T-cell (primary cell): Measurements from ENCODE around the gene APOBEC3F. TPM values are rescaled to one million over a fixed set of nuclear protein-coding genes. Genes with fewer than 3 reads are reported as not detected.
A peak's percentile ranks its signal among the peaks of the same experiment; 100 is the strongest.
"Not testable (repeated sequence)": the region's sequence is repeated elsewhere in the genome, so short reads cannot be mapped to it uniquely, and the experiment has no call there.

Source experiments
- ATAC-seq, 4 experiments: fragments of 200-7000 bp in 3 of 4; fragments of 150-1000 bp in 1 of 4; cut with Tn5 transposase; replicated peaks in 1 of 4; 1 replicate in 3 of 4; 2 replicates in 1 of 4; pipeline ENCODE4 v1.10.0; 2021; ENCODE audit warnings: moderate library complexity in 3 of 4, mild to moderate bottlenecking in 2 of 4, moderate number of reproducible peaks in 1 of 4
- CTCF ChIA-PET, 2 donors: fragments of 300-600 bp; sonication (Branson Sonifier 250); formaldehyde crosslinking; loops; one replicate each; lab custom pipeline; 2022; ENCODE audit warnings: antibody characterized with exemption in 2 of 2; lab: Charles Lee
- POLR2A ChIA-PET, 2 donors: fragments of 300-600 bp; sonication (Branson Sonifier 250); formaldehyde crosslinking; loops; one replicate each; lab custom pipeline; 2022; ENCODE audit warnings: antibody characterized with exemption in 2 of 2; lab: Charles Lee
- DNase-seq, 35 experiments: peaks; one replicate each; pipeline versions ENCODE4 v3.0.0 to v3.0.0-alpha.2; 2013 to 2023
- H3K27ac ChIP-seq: one replicate; pipeline ENCODE4 v1.5.1; 2013; ENCODE audit warnings: low read length
- H3K27me3 ChIP-seq, 2 experiments: replicated peaks in 1 of 2; 1 replicate in 1 of 2; 2 replicates in 1 of 2; pipeline versions ENCODE4 v1.6.1 to v1.7.0; 2013; ENCODE audit warnings: low read length in 1 of 2, mixed read lengths in 1 of 2; ENCODE audit not compliant: control insufficient read depth in 2 of 2, insufficient read depth in 2 of 2; ENCODE audit errors: extremely low read depth in 1 of 2
- H3K36me3 ChIP-seq, 2 donors: 1 replicate in 1 of 2; 2 replicates in 1 of 2; pipeline versions ENCODE4 v1.6.1 to v1.7.0; 2013; ENCODE audit warnings: low read length in 1 of 2; ENCODE audit not compliant: control insufficient read depth in 2 of 2, insufficient read depth in 1 of 2; ENCODE audit errors: extremely low read depth in 1 of 2
- H3K4me1 ChIP-seq, 2 experiments: 1 replicate in 1 of 2; 2 replicates in 1 of 2; pipeline versions ENCODE4 v1.6.1 to v1.7.0; 2013; ENCODE audit warnings: low read length in 2 of 2, mixed read lengths in 1 of 2; ENCODE audit not compliant: insufficient read depth in 2 of 2, control insufficient read depth in 1 of 2; ENCODE audit errors: extremely low read depth in 1 of 2
- H3K4me3 ChIP-seq, 2 donors: 1 replicate in 1 of 2; 2 replicates in 1 of 2; pipeline versions ENCODE4 v1.5.1 to v1.7.0; 2013; ENCODE audit warnings: mild to moderate bottlenecking in 2 of 2, low read length in 1 of 2, moderate library complexity in 1 of 2; ENCODE audit not compliant: control insufficient read depth in 1 of 2; ENCODE audit errors: extremely low read depth in 1 of 2
- H3K9me3 ChIP-seq: 2 replicates; pipeline ENCODE4 v1.7.0; 2013
- H3K27ac Mint-ChIP-seq, 2 donors: one replicate each; pipeline ENCODE4 v1.8.0; 2020 to 2021; ENCODE audit warnings: mild to moderate bottlenecking in 2 of 2, mixed read lengths in 2 of 2
- H3K27me3 Mint-ChIP-seq, 2 donors: one replicate each; pipeline ENCODE4 v1.8.0; 2021 to 2022; ENCODE audit warnings: mixed read lengths in 2 of 2
- H3K36me3 Mint-ChIP-seq: one replicate; pipeline ENCODE4 v1.8.0; 2021; ENCODE audit warnings: mixed read lengths
- H3K4me1 Mint-ChIP-seq, 3 donors: one replicate each; pipeline ENCODE4 v1.8.0; 2020 to 2022; ENCODE audit warnings: mixed read lengths in 3 of 3, mild to moderate bottlenecking in 1 of 3
- H3K4me3 Mint-ChIP-seq, 3 donors: one replicate each; pipeline ENCODE4 v1.8.0; 2020 to 2022; ENCODE audit warnings: mild to moderate bottlenecking in 3 of 3, mixed read lengths in 3 of 3, moderate library complexity in 3 of 3
- H3K9me3 Mint-ChIP-seq, 3 donors: one replicate each; pipeline ENCODE4 v1.8.0; 2020 to 2022; ENCODE audit warnings: mixed read lengths in 3 of 3
- WGBS: methylation state at CpG from one replicate; pipeline ENCODE4 v1.1.5; 2013; ENCODE audit warnings: missing lambda C conversion rate; ENCODE audit not compliant: insufficient coverage; 5-methylcytosine and 5-hydroxymethylcytosine counted together
- total RNA-seq, 35 experiments: library from RNA in 6 of 35; stranded (reverse) in 6 of 35; fragments of 120-200 nt in 1 of 35; gene quantifications; one replicate each; pipeline versions ENCODE4 v1.2.1 to v1.2.4 and lab custom pipeline; 2013 to 2026

Gene APOBEC3F
- total RNA-seq, 5 donors from 2014 or later (not counting 1 experiment from before 2014, with no cell fraction given) = 14.3 to 29.1 (median 18.5) TPM

DNA sequence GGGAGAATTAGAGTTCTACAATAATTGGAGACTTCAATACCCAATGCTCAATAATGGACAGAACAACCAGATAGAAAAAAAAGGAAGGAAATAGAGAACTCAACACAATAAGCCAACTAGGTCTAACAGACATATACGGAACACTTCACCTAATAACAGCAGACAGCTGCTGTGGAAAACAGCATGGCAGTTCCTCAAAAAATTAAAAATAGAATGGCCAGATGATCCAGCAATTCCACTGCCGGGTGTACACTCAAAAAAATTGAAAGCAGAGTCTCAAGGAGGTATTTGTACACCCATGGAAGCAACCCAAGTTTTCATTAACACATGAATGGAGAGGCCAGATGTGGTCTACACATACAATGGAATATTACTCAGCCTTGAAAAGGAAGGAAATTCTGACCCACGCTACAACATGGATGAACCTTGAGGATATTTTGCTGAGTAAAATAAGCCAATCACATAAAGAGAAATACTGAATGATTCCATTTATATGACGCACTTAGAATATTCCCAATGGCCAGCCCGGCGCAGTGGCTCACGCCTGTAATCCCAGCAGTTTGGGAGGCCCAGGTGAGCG is 32.3 kb upstream of the APOBEC3F start:
- H3K4me3 Mint-ChIP-seq, H3K27me3 ChIP-seq, H3K27ac ChIP-seq, H3K9me3 Mint-ChIP-seq, H3K27ac Mint-ChIP-seq, H3K36me3 Mint-ChIP-seq, H3K9me3 ChIP-seq, DNase-seq, H3K27me3 Mint-ChIP-seq, H3K4me3 ChIP-seq, ATAC-seq, H3K36me3 ChIP-seq: not testable (repeated sequence)
- H3K4me1 Mint-ChIP-seq = peaks cover 13 to 19% (median 15%) of the 10 kb centered on the region in 3 donors
- peaks cover 3 to 11% of the 10 kb centered on the region in 2 experiments for H3K4me1 ChIP-seq
- WGBS = 98% methylated on average over 5 of the region's 8 CpGs
- ChIA-PET CTCF (interaction anchor here (0.6 kb wide), 2 partner anchors 305 to 1832 kb away, joined by 3 to 7 read pairs; no protein-coding TSS in a partner anchor), POLR2A (interaction anchor here in 1 of 2 donors (0.6 kb wide), 1 partner anchor 117 kb away, joined by 4 read pairs; no protein-coding TSS in a partner anchor)

DNA sequence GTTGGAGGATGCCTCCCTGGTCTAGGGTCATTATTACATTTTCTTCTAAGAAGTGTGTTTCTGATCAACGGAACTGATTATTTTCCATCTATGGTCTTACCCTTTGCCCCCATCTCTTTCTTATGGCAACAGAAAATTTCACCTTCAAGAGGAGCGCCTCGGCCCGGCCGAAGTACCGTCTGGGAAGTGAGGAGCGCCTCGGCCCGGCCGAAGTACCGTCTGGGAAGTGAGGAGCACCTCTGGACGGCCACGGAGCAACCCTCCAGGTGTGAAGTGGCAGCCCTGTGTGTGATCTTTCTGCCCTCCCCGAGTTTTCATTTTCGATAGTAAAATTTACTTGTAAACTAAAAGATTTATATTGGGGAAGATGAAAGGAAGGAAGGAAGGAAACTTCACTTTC is 29.7 kb upstream of the APOBEC3F start:
- H3K9me3 Mint-ChIP-seq = no peaks in the 10 kb centered on the region
- no peak for ATAC-seq
- Histone ChIP-seq H3K36me3 (no peaks in the 10 kb centered on the region), H3K4me1 (peaks cover 3 to 28% of the 10 kb centered on the region in 2 experiments), H3K9me3 (no peaks in the 10 kb centered on the region), H3K4me3 (no peak overlapping the region), H3K27ac (no peak overlapping the region), H3K27me3 (no peaks in the 10 kb centered on the region)
- no peak overlapping the region for H3K4me3 Mint-ChIP-seq
- no peaks in the 10 kb centered on the region for H3K27me3 Mint-ChIP-seq
- no peaks in the 10 kb centered on the region for H3K36me3 Mint-ChIP-seq
- no peak for DNase-seq
- ChIA-PET POLR2A (no interaction called here), CTCF (no interaction called here)
- peak overlapping the region; percentile 53 to 84 for H3K27ac Mint-ChIP-seq
- peaks cover 28 to 36% (median 28%) of the 10 kb centered on the region in 3 donors for H3K4me1 Mint-ChIP-seq
- 92% methylated on average over 12 of the region's 15 CpGs for WGBS

DNA sequence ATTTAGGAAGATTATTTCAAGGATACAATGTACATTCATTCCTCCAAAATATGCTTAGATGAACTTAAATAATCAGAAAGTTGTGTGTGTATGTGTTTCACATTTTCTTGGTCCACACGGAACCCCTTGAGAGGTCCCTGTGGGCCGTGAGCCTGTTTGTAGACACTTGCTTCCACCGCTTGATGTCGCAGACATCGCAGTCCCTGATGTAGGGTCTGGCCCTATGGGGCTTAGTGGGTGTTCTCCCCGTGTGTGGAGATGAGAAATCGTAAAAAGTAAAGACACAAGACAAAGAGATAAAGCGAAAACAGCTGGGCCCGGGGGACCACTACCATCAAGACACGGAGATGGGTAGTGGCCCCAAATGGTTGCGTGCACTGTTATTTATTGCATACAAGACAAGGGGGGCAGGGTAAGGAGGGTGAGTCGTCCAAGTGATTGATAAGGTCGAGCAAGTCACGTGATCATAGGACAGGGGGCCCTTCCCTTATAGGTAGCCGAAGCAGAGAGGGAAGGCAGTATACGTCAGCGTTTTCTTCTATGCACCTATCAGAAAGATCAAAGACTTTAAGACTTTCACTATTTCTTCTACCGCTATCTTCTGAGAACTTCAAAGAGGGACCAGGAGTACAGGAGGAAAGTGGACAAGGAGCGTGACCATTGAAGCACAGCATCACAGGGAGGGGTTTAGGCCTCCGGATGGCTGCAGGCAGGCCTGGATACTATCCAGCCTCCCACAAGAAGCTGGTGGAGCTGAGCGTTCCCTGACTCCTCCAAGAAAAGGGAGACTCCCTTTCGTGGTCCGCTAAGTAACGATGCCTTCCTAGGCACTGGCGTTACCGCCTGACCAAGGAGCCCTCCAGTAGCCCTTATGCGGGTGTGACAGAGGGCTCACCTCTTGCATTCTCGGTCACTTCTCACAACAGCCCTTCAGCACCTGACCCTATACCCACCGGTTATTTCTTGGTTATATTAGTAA is 27.8 kb upstream of the APOBEC3F start:
- ChIA-PET POLR2A (no interaction called here), CTCF (interaction anchor here in 1 of 2 donors (0.7 to 1.1 kb wide), 2 partner anchors 10 to 304 kb away, joined by 3 read pairs; no protein-coding TSS in a partner anchor)
- DNase-seq = no peak

DNA sequence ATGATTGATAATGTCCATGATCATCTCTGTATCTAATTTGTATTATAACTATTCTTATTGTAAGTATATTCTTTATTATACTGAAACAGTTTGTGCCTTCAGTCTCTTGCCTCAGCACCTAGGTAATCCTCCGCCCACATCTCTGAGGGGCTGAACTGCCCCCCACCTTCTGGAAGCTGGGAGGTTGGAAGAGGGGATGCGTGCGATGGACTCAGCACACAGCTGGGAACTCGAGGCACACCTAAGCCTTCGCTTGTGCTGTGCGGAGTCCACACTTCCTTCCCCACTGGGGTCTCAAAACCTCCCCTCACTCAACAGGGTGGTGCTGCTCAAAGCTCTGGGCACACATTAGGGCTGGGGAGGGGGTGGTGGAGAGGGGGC is 27.1 kb upstream of the APOBEC3F start:
- Histone ChIP-seq H3K27ac (peak overlapping the region; percentile 85), H3K4me1 (peaks cover 3 to 39% of the 10 kb centered on the region in 2 experiments), H3K4me3 (peak overlapping the region; percentile 55 to 64)
- peaks cover 36 to 48% (median 37%) of the 10 kb centered on the region in 3 donors for H3K4me1 Mint-ChIP-seq
- peak overlapping the region; percentile 98 to 99 for H3K27ac Mint-ChIP-seq
- POLR2A ChIA-PET, H3K9me3 Mint-ChIP-seq, DNase-seq, H3K36me3 Mint-ChIP-seq, H3K9me3 ChIP-seq, H3K27me3 ChIP-seq, H3K27me3 Mint-ChIP-seq, H3K36me3 ChIP-seq: not testable (repeated sequence)
- CTCF ChIA-PET = interaction anchor here in 1 of 2 donors (0.7 to 1.1 kb wide), 2 partner anchors 11 to 303 kb away, joined by 3 read pairs; no protein-coding TSS in a partner anchor
- ATAC-seq = peak in 2 of 4 experiments; percentile 6 to 11
- H3K4me3 Mint-ChIP-seq = peak overlapping the region; percentile 93 to 95 (median 94)
- no CpG with 5 or more reads among the region's 6 CpGs for WGBS

More for the DNA sequence above, 27.8 kb upstream of the APOBEC3F start:
- H3K27ac Mint-ChIP-seq = peak overlapping the region; percentile 50 to 84
- Histone ChIP-seq H3K27me3 (no peaks in the 10 kb centered on the region), H3K27ac (peak overlapping the region; percentile 85), H3K4me3 (no peak overlapping the region), H3K9me3 (no peaks in the 10 kb centered on the region), H3K4me1 (peaks cover 3 to 38% of the 10 kb centered on the region in 2 experiments), H3K36me3 (peaks cover 0 to 1% of the 10 kb centered on the region in 2 donors)
- no peaks in the 10 kb centered on the region for H3K9me3 Mint-ChIP-seq
- ATAC-seq = no peak
- peaks cover 3% of the 10 kb centered on the region for H3K36me3 Mint-ChIP-seq
- H3K4me1 Mint-ChIP-seq = peaks cover 35 to 45% (median 36%) of the 10 kb centered on the region in 3 donors
- no peaks in the 10 kb centered on the region for H3K27me3 Mint-ChIP-seq
- H3K4me3 Mint-ChIP-seq = peak overlapping the region; percentile 52 to 95 (median 55)
- WGBS = 94% methylated on average over 19 of the region's 29 CpGs

DNA sequence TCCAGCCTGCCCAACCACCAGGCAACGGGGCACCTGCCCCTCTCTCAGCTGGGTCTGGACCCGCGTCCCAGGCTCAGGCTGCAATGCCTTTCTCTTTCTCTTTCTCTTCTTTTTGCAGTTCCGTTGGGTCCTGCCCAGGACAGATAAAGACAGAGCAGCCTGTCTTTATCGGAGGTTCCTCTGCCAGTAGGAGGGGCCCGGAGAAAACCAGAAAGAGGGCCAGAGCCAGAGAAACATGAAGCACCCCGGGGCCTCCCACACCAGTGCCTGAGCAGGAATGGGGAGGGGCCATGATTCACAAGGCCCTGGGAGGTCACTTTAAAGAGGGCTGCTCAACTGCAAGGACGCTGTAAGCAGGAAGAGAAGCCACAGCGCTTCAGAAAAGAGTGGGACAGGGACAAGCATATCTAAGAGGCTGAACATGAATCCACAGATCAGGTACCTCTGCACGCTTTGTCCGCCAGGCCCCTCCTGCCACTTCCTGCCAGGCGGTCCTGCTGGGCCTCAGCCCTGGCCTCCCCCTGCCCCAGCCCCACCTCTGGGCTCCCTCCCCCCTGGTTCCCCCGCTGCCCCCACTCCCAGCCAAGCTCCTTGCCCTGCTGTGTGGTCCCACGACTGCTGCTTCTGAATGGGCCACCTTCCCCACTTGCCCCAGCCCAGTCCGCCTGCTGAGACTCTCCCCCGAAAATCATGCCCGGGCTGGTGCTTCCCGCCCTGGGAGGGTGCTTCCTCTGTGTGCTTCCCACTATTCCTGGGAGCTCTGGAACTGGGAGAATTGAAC is 26.5 kb upstream of the APOBEC3F start, which contains the start of gene APOBEC3C:
Gene APOBEC3C, plus strand, starts transcription at position 316 of the 781 bp plus-strand sequence. Its CDS starts 106 bp downstream, at position 422.
- Histone ChIP-seq H3K36me3 (peaks cover 4 to 13% of the 10 kb centered on the region in 2 donors), H3K27ac (peak within 1 kb of the TSS; percentile 85), H3K9me3 (no peaks in the 10 kb centered on the region), H3K27me3 (no peaks in the 10 kb centered on the region), H3K4me3 (peak within 1 kb of the TSS; percentile 55 to 64), H3K4me1 (peaks cover 3 to 39% of the 10 kb centered on the region in 2 experiments)
- H3K9me3 Mint-ChIP-seq = no peaks in the 10 kb centered on the region
- H3K36me3 Mint-ChIP-seq = peaks cover 7% of the 10 kb centered on the region
- WGBS = 4% methylated on average over 11 of the region's 18 CpGs
- no peaks in the 10 kb centered on the region for H3K27me3 Mint-ChIP-seq
- POLR2A ChIA-PET = no interaction called here
- peaks cover 36 to 50% (median 39%) of the 10 kb centered on the region in 3 donors for H3K4me1 Mint-ChIP-seq
- CTCF ChIA-PET = interaction anchor here in 1 of 2 donors (0.6 to 1.1 kb wide), 3 partner anchors 129 to 303 kb away, joined by 3 to 7 read pairs (median 3); partner anchors contain the start of gene PDGFB
- DNase-seq = peak; percentile 44 to 79 (median 64)
- peak; percentile 89 to 92 (median 92) for ATAC-seq
- peak within 1 kb of the TSS; percentile 98 to 99 for H3K27ac Mint-ChIP-seq
- peak within 1 kb of the TSS; percentile 93 to 95 (median 94) for H3K4me3 Mint-ChIP-seq
